Measurements from ENCODE around the gene OTOF. TPM values are rescaled to one million over a fixed set of nuclear protein-coding genes. Genes with fewer than 3 reads are reported as not detected.

Gene OTOF
- total RNA-seq, 1 experiment from 2014 or later: 0.10 TPM

DNA sequence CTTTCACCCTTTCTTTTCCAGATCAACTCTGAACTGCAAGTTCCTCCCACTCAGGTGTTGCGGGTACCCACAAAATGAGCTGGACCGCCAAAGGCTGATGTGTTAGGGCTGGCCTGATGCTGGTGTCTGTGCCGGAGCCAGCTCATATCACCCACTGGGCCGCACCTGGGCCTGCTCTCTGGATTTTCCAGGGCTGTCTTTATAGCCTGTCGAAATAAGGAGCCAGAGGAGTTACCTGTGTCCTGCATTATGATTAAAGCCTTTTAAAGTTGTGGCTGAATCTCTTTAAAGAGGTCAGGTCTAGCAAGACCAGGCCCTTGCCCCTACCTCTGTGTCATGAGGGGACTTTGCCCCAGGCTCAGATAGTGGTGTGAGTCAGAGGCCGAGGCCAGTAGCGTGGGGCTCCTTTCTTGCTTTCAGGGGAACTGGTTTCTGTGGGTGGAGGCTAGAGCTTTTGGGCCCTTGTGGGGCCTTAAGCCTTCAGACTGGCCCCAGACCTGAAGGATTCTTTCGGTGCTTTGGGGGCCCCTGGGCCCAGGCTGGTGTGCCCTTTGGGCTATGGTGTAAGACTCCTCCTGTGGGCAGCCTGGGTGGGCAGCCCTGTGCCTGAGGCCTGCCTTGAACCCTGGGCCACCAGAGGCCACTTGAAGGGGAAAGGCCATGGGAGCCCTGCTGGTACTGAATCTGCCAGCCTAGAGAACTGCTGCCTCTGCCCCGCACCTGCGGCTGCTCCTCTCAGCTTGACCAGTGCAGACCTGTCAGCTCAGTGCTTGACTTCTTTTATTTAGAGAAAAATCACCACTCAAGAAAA lies 21.3 kb downstream of the OTOF start:
- intact Hi-C loops (cut with micrococcal nuclease): no loop called here
- Histone ChIP-seq H3K27me3 (ENCODE audit: insufficient read depth, low read length) (no peaks in the 10 kb centered on the region), H3K4me2 (ENCODE audit: low read length) (peak overlapping the region; percentile 56), H3K9me3 (ENCODE audit: control insufficient read depth in 1 of 2, insufficient read depth in 1 of 2, low read depth in 1 of 2, low read length in 2 of 2) (no peaks in the 10 kb centered on the region), H4K20me1 (ENCODE audit: insufficient read depth) (no peaks in the 10 kb centered on the region), H3K4me1 (ENCODE audit: control insufficient read depth in 1 of 2, insufficient read depth in 2 of 2, low read length in 2 of 2) (peaks cover 0 to 19% of the 10 kb centered on the region in 2 experiments; a peak in 2 of 4 replicates), H3K27ac (ENCODE audit: low read depth, low read length) (no peak overlapping the region), H2AFZ (ENCODE audit: low read depth, low read length, poor library complexity, severe bottlenecking) (no peak overlapping the region), H3K36me3 (ENCODE audit: control insufficient read depth in 1 of 2, insufficient read depth in 2 of 2, low read length in 2 of 2) (no peaks in the 10 kb centered on the region), H3K79me2 (ENCODE audit: insufficient read depth, low read length) (no peaks in the 10 kb centered on the region), H3K9ac (ENCODE audit: low read length) (no peak overlapping the region), H3K9me2 (ENCODE audit: insufficient read depth) (no peaks in the 10 kb centered on the region), H3K4me3 (replicated peaks in 1 of 2; ENCODE audit: low read depth in 1 of 2, low read length in 2 of 2) (no peak overlapping the region)
- POLR2A ChIA-PET: no interaction called here
- ATAC-seq (0 out of 2 replicates have a peak, but pooled peaks have one; percentile 15), DNase-seq (ENCODE audit: low read depth, low spot score) (no peak)
- BruUV-seq (replicated peaks): no TSS peak
- CTCF ChIA-PET: no interaction called here
- TF ChIP-seq SRF (IDR thresholded peaks at IDR 0.05; ENCODE audit: low read depth) (no peak), EZH2phosphoT487 (IDR thresholded peaks at IDR 0.05; ENCODE audit: borderline replicate concordance) (no peak), TCF7L2 (IDR thresholded peaks at IDR 0.05; ENCODE audit: borderline replicate concordance, extremely low read depth, insufficient read depth, insufficient read length) (no peak), ZFX (IDR thresholded peaks at IDR 0.05) (no peak), JUND (IDR thresholded peaks at IDR 0.05) (no peak), ZNF274 (IDR thresholded peaks at IDR 0.05; ENCODE audit: low read depth, low read length) (no peak), RAD21 (IDR thresholded peaks at IDR 0.05; ENCODE audit: low read depth) (no peak), SP1 (IDR thresholded peaks at IDR 0.05; ENCODE audit: low read depth) (no peak)
- TF ChIP-seq, protein P1, sequence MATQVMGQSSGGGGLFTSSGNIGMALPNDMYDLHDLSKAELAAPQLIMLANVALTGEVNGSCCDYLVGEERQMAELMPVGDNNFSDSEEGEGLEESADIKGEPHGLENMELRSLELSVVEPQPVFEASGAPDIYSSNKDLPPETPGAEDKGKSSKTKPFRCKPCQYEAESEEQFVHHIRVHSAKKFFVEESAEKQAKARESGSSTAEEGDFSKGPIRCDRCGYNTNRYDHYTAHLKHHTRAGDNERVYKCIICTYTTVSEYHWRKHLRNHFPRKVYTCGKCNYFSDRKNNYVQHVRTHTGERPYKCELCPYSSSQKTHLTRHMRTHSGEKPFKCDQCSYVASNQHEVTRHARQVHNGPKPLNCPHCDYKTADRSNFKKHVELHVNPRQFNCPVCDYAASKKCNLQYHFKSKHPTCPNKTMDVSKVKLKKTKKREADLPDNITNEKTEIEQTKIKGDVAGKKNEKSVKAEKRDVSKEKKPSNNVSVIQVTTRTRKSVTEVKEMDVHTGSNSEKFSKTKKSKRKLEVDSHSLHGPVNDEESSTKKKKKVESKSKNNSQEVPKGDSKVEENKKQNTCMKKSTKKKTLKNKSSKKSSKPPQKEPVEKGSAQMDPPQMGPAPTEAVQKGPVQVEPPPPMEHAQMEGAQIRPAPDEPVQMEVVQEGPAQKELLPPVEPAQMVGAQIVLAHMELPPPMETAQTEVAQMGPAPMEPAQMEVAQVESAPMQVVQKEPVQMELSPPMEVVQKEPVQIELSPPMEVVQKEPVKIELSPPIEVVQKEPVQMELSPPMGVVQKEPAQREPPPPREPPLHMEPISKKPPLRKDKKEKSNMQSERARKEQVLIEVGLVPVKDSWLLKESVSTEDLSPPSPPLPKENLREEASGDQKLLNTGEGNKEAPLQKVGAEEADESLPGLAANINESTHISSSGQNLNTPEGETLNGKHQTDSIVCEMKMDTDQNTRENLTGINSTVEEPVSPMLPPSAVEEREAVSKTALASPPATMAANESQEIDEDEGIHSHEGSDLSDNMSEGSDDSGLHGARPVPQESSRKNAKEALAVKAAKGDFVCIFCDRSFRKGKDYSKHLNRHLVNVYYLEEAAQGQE (IDR thresholded peaks at IDR 0.05; ENCODE audit: low read depth): no peak
- RAD21 ChIA-PET (ENCODE audit: low non-redundant PET in 1 of 2, low total read pairs in 2 of 2, uncharacterized antibody in 2 of 2, unreplicated experiment in 2 of 2): no interaction called here

All from HCT116 (cell line).